NCI-H2107 treated with DMSO at 0.1 percent for 48 hours (cell line): ENCODE data around the gene GLB1L3.
"Not testable (repeated sequence)": the region's sequence is repeated elsewhere in the genome, so short reads cannot be mapped to it uniquely, and the experiment has no call there.

ENCODE experiments used
- DNase-seq: peaks from one replicate; lab custom pipeline; 2025; ENCODE audit not compliant: unreplicated experiment; lab: John Stamatoyannopoulos, UW

GLB1L3 gene

DNA sequence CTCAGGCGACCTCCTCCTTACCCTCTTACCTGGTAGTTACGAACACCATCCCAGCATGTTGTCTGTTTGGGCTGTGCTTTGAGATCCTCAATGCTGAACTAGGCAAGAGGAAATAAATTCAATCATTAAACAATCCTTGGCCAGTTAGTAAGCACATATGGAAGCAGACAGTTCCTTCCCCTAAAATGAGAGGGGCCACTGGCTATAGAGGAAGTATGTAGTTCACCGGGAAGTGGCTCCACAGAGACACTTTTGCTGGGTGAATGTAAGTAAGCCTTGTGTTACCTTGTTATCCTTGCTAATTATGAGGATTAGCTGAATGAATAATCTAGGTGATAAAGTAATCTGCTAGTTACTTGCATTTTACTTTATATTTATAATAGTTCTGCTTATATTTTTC lies 25.9 kb upstream of the GLB1L3 start:
- DNase-seq = no peak

GRCh38 chr11:134250675-134251074 lies 25.5 kb upstream of the GLB1L3 start:
- no peak for DNase-seq

GRCh38 chr11:134252346-134253187 lies 23.6 kb upstream of the GLB1L3 start:
- peak; percentile 90 for DNase-seq

DNA sequence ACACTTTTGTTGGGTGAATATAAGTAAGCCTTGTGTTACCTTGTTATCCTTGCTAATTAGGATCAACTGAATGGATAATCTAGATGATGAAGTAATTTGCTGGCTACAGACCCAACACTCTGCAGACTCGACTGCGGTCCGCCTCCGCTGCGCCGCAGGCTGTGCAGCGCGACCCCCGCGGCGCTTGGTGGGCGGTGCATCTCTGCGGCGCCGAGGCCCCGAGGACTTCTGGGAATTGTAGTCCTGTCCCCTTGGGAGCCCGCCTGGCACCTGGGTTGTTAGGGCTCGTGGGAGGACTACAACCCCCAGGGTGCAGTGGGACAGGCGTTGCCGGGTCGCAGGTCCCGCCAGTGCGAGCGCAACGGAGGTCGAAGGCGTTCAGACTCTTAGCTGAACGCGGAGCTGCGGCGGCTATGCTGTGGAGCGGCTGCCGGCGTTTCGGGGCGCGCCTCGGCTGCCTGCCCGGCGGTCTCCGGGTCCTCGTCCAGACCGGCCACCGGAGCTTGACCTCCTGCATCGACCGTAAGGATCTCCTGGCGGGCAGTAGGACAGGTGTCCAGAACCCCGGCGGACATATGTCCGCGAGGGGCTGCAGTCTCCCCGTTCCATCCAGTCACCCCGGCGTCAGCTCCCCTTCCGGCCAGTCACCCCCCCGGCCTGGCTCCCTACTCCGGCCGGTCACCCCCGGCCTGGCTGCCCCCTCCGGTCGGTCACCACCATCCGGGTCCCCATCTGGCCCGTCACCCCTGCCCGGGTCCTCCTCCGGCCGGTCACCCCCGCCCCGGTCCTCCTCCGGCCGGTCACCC lies 22.8 kb upstream of the GLB1L3 start, which contains the start of the genes ACAD8 and THYN1:
Gene ACAD8 (plus strand): TSS at position 381 of the 806 bp plus-strand sequence. CDS start 33 bp downstream, at position 414.
Gene THYN1 (minus strand): TSS at position 165 of the 806 bp plus-strand sequence. CDS start 470 bp downstream, outside the sequence.
- DNase-seq = peak; percentile 95

GRCh38 chr11:134254433-134255183 lies 21.6 kb upstream of the GLB1L3 start:
- DNase-seq = no peak

- DNase-seq = not testable (repeated sequence)
These were observed 21.0 kb upstream of the GLB1L3 start for GRCh38 chr11:134255184-134255561.

DNA sequence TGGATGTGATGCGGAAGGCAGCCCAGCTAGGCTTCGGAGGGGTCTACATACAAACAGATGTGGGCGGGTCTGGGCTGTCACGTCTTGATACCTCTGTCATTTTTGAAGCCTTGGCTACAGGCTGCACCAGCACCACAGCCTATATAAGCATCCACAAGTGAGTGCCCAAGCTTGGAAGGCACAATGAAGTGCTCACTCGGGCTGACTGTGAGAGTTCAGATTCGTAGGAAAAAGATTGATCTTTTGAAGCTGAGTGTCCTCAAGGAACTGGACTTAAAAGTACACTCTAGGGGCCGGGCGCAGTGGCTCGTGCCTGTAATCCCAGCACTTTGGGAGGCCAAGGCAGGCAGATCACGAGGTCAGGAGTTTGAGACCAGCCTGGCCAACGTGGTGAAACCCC lies 19.1 kb upstream of the GLB1L3 start:
- no peak for DNase-seq

DNA sequence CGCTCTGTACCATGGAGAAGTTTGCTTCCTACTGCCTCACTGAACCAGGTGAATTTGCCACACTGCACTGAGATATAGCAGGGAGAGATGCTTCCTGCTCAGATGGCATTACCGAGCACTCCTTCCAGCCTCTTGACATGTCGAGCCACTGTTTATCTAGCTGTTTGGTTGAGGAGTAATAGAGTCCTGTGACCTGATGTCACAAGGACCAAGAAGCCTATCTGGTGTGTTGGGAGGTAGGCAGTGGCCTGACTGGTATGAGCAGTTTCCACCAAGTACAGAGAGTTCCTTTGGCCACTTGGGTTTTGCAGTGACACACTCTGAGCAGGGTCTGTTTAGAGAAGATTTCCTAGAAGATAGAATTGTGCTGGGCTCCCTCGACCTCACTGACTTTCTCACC lies 17.6 kb upstream of the GLB1L3 start:
- DNase-seq = no peak

DNA sequence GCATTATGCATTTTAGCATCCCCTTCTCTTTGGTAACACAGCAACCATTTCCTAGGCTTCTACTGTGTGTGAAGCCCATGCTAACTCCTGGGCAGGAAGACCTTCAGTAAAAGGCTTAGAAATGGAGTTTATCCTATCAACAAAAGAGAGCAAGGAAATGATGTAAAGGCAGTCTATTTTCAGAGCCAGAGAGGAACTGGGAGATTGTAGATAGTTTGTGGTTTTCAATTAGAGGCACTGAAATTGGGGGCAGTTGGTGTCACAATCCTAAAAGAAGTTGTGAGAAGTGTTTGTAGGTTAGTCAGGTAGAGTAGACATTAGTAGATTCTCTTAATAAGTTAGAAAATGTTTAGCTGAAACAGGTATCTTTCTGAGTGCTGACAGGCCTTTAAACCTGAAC lies 15.7 kb upstream of the GLB1L3 start:
- DNase-seq = no peak

DNA sequence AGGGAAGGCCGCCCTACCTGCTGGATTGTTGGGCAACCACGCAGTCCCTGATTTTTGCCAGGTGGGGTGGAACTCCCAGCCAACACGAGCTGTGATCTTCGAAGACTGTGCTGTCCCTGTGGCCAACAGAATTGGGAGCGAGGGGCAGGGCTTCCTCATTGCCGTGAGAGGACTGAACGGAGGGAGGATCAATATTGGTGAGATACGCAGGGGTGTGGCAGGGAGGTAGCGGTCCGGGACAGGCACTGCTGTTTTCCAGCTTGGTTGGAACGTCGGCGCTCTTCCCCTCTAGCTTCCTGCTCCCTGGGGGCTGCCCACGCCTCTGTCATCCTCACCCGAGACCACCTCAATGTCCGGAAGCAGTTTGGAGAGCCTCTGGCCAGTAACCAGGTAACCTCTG lies 15.2 kb upstream of the GLB1L3 start:
- no peak for DNase-seq

- peak; percentile 24 for DNase-seq
These were observed 14.3 kb upstream of the GLB1L3 start for GRCh38 chr11:134261626-134262488.

GRCh38 chr11:134264966-134265764 lies 11.0 kb upstream of the GLB1L3 start:
- DNase-seq = no peak

DNA sequence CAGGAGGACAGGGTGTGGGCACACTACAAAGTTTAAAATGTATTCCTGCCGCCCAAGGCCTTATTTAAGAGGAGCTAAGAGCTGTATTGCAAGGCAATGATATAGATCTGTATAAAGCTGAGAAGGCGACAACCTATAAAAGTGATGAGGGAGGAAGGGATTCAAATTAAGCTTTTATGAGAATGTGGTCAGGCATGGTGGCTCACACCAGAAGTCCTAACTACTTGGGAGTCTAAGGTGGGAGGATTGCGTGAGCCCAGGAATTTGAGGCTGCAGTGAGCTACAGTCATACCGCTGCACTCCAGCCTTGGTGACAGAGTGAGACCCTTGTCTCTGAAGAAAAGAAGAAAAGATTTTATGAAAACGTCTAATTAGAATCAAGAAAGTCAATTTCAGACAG lies 9.7 kb upstream of the GLB1L3 start:
- no peak for DNase-seq

DNA sequence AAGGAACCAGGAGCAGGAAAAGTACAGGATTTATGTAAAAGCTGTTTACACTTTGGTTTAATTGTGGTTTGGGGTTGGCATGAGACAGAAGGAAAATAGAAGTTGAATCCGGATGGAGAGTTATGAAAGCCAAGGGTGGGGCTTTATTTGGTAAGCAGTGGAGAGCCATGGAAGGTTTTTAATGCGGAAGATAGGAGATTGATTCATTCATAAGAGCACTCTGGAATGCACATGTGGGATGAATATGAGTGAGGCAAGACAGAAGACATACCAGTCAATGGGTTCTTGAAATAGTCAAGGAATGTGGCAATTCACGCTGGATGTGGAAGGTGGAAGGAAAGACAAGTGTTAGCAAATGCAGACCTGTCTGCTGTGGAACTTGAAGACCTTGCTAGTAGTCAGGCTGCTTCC lies 9.3 kb upstream of the GLB1L3 start:
- DNase-seq = no peak

DNA sequence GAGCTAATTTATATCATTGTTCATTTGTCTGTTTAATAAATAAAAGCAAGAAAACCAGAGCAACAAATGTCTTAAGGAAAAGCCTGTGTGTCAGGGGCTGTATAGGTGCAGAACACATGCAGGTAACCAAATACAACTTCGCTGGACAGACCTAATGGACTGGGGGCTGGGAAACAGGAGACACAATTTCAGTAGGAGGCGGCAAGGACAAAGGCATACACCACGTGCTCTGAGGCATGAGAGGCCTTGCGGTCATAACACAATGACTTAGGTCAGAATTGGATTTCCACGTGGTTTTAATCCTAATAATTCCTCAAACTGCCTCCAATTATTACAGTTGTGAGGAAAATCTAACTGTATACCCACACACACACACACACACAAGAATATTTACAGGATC lies 8.7 kb upstream of the GLB1L3 start:
- DNase-seq = peak; percentile 78

- DNase-seq = no peak
These were observed 8.2 kb upstream of the GLB1L3 start for GRCh38 chr11:134267966-134268365.

GRCh38 chr11:134270250-134270714 lies 5.9 kb upstream of the GLB1L3 start:
- peak; percentile 69 for DNase-seq

- DNase-seq = no peak
These were observed 4.2 kb upstream of the GLB1L3 start for GRCh38 chr11:134271978-134272377.
